NCI-H524 treated with DMSO at 0.1 percent for 48 hours (cell line): ENCODE results near the gene LUC7L2.
"Not testable (repeated sequence)": the region's sequence is repeated elsewhere in the genome, so short reads cannot be mapped to it uniquely, and the experiment has no call there.

Experiments
- DNase-seq: peaks from one replicate; lab custom pipeline; 2025; lab: John Stamatoyannopoulos, UW

LUC7L2 gene

DNA sequence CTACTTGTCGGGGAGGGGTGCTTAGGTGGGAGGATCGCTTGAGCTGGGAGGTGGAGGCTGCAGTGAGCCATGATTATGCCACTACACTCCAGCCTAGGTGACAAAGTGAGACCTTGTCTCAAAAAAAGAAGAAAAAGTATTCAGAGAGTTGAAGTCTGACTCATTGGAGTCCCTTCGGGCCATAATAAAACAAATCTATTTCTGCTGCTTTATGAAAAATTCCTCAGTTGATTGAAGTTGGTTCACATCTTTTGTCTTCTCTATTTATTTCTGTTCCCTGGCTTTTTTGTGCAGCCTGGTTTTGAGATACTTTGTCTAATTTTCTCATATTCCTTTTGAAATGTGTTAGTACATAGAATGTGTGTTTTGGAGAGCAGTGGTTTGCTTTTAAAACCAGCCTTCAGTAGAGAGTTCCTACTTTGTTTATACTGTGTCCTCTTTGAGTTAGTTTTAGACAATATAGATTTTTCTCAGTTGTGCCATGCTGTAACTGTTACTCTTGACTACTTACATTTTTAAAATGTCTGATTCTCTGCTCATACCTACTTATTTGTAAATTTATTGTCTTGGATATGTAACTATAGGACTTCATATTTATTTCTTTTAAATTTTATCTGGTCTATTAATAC, 36.7 kb downstream of the LUC7L2 start:
- DNase-seq: no peak

DNA sequence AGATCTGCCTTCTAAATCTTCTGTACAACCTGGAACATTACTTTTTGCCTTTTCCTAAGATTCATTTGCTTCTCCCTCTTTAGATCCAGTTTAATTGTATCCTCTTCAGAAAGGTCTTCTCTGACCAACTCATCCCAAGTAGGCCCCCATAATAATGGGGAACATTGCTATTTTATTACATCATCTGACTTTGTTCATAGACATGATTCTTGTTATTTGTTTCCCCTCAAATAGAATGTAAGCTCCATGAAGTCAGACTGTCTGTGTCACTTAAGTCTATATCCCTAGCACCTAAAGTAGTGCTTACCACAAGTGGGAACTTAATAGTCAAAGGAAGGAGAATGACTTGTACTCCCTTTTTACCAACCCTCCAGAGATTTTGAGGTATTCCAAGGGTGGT, 37.5 kb downstream of the LUC7L2 start:
- no peak for DNase-seq

DNA sequence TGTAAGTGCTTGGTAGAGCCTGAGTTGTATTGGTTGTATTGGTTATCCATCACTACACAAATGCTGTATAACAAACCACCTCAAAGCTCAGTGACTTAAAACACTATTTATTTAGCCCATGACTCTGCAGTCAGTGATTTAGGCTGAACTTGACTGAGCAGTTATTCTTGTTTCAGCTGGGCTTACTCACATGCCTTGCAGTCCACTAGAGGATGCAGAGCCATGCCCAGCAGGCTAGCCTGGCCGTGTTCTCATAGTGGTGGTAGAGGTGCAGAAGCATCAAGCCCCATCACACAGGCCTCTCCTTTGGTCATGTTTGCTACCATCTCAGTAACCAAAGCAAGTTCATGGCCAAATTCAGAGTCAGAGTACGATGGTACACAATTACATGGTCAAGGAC, 43.9 kb downstream of the LUC7L2 start:
- DNase-seq: no peak

DNA sequence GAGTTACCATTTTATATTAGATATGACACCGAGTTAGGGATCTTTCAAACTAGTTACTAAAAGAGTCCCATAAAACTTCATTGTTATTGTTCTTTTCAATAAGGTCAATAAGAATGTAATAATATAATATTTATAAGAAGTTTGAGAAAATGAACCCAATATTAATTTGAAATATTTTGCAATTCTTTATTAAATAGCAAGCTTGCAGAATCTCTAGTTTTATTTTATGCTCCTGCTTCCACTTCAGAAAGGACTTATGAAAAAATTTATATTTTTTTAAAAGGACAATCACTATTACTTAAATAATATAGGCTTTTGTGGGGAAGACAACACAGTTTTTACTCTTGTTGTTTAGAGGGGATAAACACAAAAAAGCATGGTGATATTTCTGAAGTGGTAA, 47.9 kb downstream of the LUC7L2 start:
- no peak for DNase-seq

DNA sequence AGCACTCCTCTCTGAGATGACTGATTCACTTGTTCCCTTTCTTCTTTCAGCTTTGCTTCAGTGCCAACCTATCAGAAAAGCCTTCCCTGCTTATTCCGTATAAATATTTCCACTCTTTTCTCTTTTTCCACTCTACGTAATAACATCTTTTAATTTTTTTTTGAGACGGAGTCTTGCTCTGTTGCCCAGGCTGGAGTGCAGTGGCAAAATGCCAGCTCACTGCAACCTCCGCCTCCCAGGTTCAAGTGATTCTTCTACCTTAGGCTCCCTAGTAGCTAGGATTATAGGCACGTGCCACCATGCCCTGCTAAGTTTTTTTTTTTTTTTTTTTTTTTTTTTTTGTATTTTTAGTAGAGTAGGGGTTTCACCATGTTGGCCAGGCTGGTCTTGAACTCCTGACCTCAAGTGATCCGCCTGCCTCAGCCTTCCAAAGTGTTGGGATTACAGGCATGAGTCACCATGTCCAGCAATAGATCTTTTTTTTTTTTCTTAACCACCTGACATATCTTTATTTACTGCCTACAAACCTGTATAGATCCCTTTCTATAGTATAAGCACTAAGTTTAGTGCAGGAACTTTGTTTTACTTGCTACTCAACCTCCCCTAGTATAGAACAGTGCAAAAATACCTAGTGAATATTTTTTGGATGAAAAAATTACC, 55.2 kb downstream of the LUC7L2 start:
- DNase-seq: not testable (repeated sequence)

DNA sequence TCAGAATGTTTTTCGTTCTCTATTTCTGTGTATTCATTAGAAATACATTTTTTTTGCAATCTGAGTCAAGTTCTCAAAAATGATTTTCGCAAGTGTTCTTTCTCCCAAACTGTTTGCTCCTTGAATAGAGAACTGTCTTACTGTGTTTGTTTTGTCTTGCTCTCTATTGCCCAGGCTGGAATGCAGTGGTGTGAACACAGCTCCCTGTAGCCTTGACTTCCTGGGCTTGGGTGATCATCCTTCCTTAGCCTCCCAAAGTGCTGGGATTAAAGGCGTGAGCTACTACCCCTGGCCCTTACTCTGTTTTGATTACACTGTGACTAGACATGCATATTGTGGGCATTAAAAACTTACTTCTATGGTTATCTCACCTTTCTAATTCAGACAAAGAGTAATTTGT, 56.7 kb downstream of the LUC7L2 start:
- DNase-seq: no peak

DNA sequence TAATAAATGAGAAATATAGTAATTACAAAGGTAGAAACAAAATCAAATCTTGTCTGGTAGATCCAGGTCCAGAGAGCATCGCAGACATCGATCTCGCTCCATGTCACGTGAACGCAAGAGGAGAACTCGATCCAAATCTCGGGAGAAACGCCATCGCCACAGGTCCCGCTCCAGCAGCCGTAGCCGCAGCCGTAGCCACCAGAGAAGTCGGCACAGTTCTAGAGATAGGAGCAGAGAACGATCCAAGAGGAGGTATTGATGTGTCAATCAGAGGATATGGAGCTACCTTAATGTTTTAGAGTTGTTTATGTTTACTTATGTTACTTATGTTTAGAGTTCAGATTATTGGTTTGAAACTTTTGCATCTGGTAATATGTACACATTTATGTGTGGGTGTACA, 57.8 kb downstream of the LUC7L2 start:
- DNase-seq: no peak

DNA sequence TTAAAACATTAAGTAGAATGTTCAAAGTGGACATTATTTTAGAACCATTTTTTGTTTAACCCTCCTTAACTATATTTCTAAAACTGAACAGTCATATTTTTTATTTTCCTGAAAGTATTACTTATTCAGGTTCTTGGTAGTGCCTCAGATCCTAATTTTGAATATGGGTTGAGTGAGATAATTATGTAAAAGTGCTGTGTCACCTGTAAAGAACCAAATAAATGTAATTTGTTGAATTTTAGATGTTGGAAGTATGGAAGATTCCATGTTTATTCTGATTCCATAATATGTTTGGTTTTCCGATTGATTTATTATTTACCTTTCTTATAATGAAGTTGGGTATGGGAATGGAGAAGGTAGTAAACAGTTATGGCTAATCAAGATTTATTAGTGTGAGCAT, 61.4 kb downstream of the LUC7L2 start:
- no peak for DNase-seq

DNA sequence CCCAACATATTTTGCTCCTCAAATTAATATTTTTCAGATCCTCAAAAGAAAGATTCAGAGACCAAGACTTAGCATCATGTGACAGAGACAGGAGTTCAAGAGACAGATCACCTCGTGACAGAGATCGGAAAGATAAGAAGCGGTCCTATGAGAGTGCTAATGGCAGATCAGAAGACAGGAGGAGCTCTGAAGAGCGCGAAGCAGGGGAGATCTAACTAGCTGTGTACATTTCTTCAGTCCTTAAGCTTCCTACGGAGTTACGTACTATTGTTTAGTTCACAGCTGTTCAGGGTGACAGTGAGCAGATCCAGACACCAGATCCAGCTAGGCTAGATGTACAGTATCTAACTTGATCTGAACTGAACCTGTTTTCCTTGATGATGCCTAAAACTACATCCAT, 62.4 kb downstream of the LUC7L2 start:
- no peak for DNase-seq

DNA sequence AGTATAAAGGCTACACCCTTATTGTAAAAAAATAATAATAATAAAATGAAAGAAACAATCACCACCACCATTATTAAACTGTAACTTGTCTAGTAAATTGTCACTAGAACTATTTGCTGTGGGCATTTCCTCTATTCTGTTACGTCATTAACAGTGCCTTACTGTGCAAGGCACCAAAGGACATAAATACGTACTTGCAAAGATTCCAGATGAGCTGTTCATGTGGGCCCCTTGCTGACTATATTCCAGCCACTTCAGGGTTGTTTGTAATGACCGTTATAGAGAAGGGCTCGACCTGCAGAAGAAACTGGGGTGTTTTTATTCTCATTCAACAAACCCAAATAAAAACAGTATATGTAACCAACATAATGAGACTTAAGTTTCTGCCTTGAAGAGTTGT, 63.4 kb downstream of the LUC7L2 start:
- no peak for DNase-seq

DNA sequence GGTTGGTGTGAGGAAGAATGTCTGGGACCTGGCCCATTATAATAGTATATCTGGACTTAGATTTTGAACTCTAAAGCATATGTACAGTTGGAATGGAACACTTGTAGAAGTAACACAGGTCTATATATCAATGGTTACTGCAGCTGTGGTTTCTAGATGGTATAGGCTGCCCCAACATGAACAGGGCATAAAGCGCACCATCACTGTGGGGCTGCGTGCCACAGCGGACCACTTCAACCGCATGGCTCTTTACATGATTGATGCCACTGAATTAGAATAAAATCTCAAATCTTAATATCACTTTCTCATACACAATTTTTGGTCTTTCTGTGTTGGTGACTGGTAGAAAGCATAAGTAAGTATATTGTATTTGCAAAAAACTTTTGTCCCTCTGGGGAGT, 64.3 kb downstream of the LUC7L2 start:
- no peak for DNase-seq

DNA sequence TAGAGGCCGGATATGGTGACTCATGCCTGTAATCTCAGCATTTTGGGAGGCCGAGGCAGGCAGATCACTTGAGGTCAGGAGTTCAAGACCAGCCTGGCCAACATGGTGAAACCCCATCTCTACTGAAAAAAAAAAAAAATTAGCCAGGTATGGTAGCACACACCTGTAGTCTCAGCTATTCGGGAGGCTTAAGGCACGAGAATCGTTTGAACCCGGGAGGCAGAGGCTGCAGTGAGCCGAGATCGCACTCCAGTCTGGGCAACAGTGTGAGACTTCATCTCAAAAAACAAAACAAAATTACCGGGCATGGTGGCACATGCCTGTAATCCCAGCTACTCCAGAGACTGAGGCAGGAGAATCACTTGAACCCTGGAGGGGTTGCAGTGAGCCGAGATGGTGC, 66.0 kb downstream of the LUC7L2 start:
- not testable (repeated sequence) for DNase-seq

DNA sequence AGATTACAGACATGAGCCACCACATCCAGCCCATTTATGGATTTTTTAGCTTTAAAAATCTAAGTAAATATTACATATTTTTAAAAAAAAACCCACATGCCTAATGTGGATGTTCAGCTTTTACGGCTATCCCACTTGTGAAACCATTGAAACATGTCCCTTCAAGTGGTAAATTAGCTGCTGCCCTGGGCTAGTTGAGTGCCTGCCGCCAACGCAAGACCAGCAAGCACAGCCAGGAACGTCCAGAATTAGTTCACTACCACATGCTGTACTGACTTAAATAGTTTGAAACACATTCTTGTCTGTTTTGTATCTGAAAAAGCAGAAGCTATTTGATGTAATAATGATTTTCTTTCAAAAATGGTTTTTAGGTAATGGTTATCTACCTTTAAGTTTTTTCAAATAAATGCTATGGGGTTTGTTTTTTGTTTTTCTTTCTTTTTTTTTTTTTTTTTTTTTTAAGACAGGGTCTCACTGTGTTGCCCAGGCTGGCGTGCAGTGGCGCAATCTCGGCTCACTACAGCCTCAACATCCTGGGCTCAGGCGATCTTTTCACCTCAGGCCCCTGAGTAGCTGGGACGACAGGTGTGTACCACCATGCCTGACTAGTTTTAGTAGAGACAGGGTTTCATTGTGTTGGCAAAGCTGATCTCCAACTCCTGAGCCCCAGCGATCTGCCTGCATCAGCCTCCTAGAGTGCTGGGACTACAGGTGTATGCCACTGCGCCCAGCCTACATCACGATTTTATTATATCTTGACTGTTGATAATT, 66.7 kb downstream of the LUC7L2 start:
- no peak for DNase-seq

DNA sequence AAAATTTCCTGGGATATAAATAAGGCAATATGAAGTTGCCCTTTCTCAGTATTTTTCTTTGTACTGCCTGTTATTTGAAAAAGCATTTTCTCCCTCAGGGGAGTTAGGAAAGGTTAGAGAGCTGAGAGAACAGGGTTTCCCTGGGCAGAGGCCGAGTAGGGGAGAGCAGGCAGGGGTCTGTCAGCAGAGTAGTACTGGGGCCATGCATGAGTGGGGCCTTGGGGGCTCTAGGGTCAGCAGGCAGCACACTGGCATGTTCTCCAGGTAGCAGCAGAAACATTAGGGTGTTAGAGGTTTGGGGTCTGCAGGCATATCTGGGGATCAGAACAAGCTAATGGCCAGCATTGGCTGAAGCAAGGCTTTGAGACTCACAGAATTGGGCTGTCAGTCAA, 67.3 kb downstream of the LUC7L2 start:
- DNase-seq: no peak

DNA sequence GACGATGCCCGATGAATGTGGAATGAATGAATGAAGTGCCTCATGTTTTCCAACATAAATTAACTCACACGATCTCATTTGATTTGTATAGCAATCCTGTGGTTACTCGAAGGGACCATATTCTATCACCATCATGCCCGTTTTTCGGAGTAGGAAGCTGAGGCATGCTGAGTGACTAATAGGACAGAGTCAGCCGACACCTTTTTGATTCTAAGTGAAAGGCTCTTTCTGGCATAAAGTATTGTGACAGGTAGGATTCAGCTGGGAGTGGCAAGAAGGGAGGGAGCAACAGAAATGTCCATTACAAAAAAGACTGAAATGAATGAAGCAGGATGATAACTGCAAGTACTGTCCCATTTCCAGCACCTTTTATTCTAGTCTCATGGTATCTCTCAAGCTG, 68.1 kb downstream of the LUC7L2 start:
- DNase-seq: no peak

DNA sequence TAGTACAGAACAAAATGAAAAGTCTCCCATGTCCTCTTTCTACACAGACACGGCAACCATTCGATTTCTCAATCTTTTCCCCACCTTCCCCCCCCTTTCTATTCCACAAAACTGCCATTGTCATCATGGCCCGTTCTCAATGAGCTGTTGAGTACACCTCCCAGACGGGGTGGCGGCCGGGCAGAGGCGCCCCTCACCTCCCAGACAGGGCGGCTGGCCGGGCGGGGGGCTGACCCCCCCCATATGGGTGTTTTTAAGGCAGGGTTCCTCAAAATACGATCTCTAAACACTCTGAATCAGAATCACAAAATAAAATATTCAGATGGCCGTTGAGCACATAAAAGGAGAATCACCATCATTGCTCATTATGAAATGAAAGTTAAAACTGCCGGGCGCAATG, 70.0 kb downstream of the LUC7L2 start:
- not testable (repeated sequence) for DNase-seq

DNA sequence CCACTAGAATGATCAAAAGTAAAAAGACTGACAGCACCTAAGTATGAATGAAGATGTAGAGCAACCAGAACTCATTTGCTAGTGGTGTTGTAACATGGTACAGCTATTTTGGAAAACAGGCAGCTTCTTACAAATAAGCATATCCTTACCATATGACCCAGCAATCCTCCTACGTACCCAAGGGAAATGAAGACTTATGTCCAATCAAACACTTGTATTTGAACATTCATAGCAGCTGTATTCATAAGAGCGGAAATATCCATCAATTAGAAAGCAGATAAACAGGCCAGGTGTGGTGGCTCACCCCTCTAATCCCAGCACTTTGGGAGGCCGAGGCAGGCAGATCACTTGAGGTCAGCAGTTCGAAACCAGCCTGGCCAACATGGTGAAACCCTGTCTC, 70.7 kb downstream of the LUC7L2 start:
- DNase-seq: no peak

DNA sequence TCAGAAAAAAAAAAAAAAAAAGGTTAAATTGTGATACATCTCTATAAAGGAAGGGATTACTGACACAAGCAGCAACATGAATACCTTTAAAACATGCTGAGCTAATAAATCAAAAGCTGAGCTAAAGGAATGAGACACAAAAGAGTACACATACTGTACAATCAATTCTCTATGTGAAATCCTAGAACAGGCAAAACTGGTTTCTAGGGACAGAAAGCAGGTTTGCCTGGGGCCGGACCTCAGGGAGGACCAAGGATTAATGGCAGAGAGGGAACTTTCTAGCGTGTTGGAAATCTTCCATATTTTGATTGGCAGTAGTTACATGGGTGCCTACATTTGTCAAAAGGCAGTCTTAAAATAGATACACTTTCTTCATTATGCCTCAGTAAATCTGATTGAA, 71.3 kb downstream of the LUC7L2 start:
- DNase-seq: no peak

DNA sequence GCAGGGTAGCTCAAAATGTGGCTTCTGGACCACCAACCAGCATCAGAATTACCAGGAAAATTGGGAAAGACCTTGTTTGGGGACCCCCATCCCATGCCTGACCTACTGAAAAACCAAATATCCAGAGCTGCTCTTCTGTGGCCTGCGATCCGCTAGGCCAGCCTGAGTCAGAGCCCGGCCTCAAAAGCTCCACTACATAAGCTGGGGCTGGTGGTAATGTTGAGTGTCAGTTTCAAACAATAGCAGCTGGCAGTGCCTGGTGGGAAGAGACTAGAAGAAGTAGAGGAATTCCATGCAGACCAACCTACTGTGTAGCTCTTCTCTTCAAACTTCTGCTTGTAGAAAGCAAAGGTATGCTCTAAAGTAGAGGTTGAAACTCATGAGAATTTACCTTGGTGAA, 71.8 kb downstream of the LUC7L2 start:
- DNase-seq: no peak

DNA sequence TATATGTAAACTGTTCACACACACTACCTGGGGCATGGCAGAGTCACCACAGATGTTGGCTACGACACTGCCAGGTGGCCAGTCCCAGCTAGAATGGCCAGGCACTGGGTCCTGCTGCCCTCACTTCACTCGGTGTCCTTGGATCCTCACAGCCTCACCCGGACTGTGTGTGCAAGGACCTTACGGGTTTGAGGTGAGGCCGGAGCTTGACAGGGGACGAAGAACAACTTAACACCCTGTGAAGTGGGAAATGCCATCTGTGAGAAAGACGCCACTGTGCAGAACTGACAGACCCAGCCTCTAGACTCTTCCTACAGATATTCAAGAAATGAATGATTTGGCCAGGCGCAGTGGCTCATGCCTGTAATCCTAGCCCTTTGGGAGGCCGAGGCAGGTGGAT, 77.1 kb downstream of the LUC7L2 start:
- no peak for DNase-seq

DNA sequence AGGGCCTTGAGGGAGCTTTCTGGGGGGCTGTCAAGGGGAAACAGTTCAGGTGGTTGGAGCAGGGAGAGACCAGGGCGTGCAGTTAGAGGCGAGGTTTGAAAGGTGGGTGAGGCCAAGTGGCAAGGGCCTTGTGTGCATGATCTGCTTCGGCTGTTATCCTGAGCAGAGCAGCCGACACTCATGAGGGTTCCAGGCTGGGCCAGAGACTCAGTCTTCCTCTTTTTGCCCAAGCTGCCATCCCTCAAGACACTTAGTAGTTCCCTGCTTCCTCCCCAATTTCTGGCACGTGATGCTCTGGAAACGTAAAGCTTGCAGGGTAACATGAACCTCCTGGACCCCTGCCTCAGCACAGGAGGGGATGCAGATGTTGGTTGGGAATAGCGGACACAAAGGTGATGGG, 79.7 kb downstream of the LUC7L2 start:
- no peak for DNase-seq

DNA sequence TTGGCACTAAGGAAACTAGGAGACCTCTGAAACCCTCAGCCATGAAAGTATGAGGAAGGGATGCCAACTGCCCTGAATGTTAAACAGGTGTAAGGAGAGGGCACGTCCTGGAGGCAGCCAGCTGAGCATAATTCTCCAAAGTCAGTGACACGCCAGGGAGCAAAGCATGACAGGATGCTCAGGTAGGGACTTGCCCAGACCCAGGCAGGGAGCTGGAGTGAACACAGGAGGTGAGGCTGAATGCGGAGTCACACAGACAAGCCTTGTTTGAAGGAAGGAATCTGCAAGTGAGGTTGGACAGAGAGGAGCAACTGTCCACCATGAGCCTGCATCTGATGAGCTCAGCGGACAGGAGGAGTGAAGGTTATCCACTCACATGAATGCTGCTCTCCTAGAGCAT, 82.3 kb downstream of the LUC7L2 start:
- no peak for DNase-seq

DNA sequence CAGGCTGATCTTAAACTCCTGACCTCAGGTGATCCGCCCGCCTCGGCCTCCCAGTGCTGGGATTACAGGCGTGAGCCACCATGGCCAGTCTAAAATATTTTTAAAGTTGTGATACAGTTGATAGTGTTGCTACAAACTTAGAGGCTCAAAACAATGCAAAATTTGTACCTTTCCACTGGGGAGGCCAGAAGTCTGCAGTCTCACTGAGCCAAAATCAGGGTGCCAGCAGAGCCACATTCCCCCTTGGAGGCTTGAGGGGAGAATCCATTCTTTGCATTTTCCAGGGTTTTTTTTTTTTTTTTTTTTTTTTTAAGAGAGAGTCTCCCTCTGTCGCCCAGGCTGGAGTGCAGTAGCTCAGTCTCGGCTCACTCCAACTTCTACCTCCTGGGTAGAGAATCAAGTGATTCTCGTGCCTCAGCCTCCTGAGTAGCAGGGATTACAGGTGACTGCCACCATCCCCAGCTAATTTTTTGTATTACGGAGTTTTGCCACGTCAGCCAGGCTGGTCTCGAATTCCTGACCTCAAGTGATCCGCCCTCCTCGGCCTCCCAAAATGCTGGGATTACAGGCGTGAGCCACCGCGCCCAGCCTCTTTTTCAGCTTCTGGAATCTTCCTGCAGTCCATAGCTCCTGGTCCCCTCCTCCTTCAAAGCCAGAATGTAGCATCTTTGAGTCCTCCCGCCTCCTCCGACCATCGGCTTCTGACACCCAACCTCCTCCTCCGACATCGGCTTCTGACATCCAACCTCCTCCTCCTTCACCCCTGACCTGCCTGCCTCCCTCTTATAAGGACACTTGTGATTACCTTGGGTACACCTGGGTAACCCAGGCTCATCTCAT, 86.6 kb downstream of the LUC7L2 start:
- DNase-seq: no peak
